Naive thymus-derived CD8-positive, alpha-beta T cell (primary cell): Measurements from ENCODE around the gene ITPKB. TPM values are rescaled to one million over a fixed set of nuclear protein-coding genes. Genes with fewer than 3 reads are reported as not detected.

Source experiments
- ATAC-seq, 2 donors: fragments of 150-1000 bp; cut with Tn5 transposase in 1 of 2; sonication (Bioruptor Pico), chemical (Tn5 transposase) in 1 of 2; 1 replicate in 1 of 2; 2 replicates in 1 of 2; pipeline ENCODE4 v1.10.0; 2021; ENCODE audit warnings: mild to moderate bottlenecking in 2 of 2, moderate library complexity in 2 of 2
- POLR2A ChIA-PET: fragments of 350-600 bp; sonication (Branson Sonifier 250); formaldehyde crosslinking; loops from one replicate; lab custom pipeline; 2021; ENCODE audit warnings: antibody characterized with exemption; lab: Charles Lee
- DNase-seq, 10 donors: peaks; one replicate each; pipeline versions ENCODE4 v3.0.0 to v3.0.0-alpha.2; 2020 to 2022
- H3K27ac Mint-ChIP-seq, 10 donors: one replicate each; pipeline ENCODE4 v1.8.0; 2020 to 2022; ENCODE audit warnings: mild to moderate bottlenecking in 10 of 10, mixed read lengths in 10 of 10, moderate library complexity in 4 of 10, inconsistent platforms in 1 of 10
- H3K27me3 Mint-ChIP-seq, 5 donors: one replicate each; pipeline ENCODE4 v1.8.0; 2021 to 2022; ENCODE audit warnings: mixed read lengths in 5 of 5
- H3K36me3 Mint-ChIP-seq, 3 donors: one replicate each; pipeline ENCODE4 v1.8.0; 2020 to 2022; ENCODE audit warnings: mixed read lengths in 3 of 3, mild to moderate bottlenecking in 2 of 3, inconsistent platforms in 1 of 3
- H3K4me1 Mint-ChIP-seq, 4 donors: one replicate each; pipeline ENCODE4 v1.8.0; 2021 to 2022; ENCODE audit warnings: mixed read lengths in 4 of 4
- H3K4me3 Mint-ChIP-seq, 10 donors: one replicate each; pipeline ENCODE4 v1.8.0; 2020 to 2022; ENCODE audit warnings: mild to moderate bottlenecking in 10 of 10, mixed read lengths in 10 of 10, moderate library complexity in 6 of 10, inconsistent platforms in 1 of 10
- H3K9me3 Mint-ChIP-seq, 9 donors: one replicate each; pipeline ENCODE4 v1.8.0; 2020 to 2022; ENCODE audit warnings: mixed read lengths in 9 of 9, mild to moderate bottlenecking in 3 of 9, inconsistent platforms in 1 of 9, moderate library complexity in 1 of 9
- polyA plus RNA-seq, 3 donors: library from polyadenylated mRNA; unstranded; fragments of 300-500 nt; fragmentation: Illumina TruSeq; gene quantifications; one replicate each; pipeline ENCODE4 v1.2.3, GENCODE V29; 2021
- total RNA-seq, 8 experiments: library from RNA in 2 of 8; stranded (reverse) in 2 of 8; gene quantifications; one replicate each; pipeline ENCODE4 v1.2.3 and lab custom pipeline; 2021 to 2026

The ITPKB gene
- total and polyA plus RNA-seq, 5 experiments from 2014 or later = 72.3 to 185 (median 74.3) TPM

GRCh38 chr1:226736001-226736907, 2.8 kb downstream of the ITPKB start:
- ATAC-seq (no peak), DNase-seq (peak in 5 of 10 donors; percentile 32 to 49 (median 41))
- H3K27me3 Mint-ChIP-seq = no peaks in the 10 kb centered on the region
- POLR2A ChIA-PET = interaction anchor here (0.6 to 4.2 kb wide), 23 partner anchors 23 to 202 kb away, joined by 3 to 19 read pairs (median 4); no protein-coding TSS in a partner anchor
- H3K27ac Mint-ChIP-seq = peak overlapping the region; percentile 86 to 98 (median 95)
- H3K4me1 Mint-ChIP-seq = peaks cover 29 to 68% (median 49%) of the 10 kb centered on the region in 4 donors
- H3K4me3 Mint-ChIP-seq = peak overlapping the region; percentile 89 to 99 (median 95)
- H3K9me3 Mint-ChIP-seq = peaks cover 0 to 4% (median 0%) of the 10 kb centered on the region in 9 donors
- peaks cover 19 to 71% (median 52%) of the 10 kb centered on the region in 3 donors for H3K36me3 Mint-ChIP-seq

GRCh38 chr1:226735576-226735975, 3.5 kb downstream of the ITPKB start:
- DNase-seq (peak in 2 of 10 donors; percentile 34 to 40), ATAC-seq (no peak)
- Mint-ChIP-seq H3K4me1 (peaks cover 27 to 69% (median 50%) of the 10 kb centered on the region in 4 donors), H3K4me3 (peak overlapping the region; percentile 89 to 99 (median 95)), H3K27ac (peak overlapping the region; percentile 86 to 98 (median 95)), H3K9me3 (peaks cover 0 to 4% (median 0%) of the 10 kb centered on the region in 9 donors), H3K36me3 (peaks cover 19 to 78% (median 53%) of the 10 kb centered on the region in 3 donors), H3K27me3 (no peaks in the 10 kb centered on the region)
- POLR2A ChIA-PET = interaction anchor here (1.2 to 4.2 kb wide), 16 partner anchors 38 to 109 kb away, joined by 3 to 19 read pairs (median 4); no protein-coding TSS in a partner anchor

DNA sequence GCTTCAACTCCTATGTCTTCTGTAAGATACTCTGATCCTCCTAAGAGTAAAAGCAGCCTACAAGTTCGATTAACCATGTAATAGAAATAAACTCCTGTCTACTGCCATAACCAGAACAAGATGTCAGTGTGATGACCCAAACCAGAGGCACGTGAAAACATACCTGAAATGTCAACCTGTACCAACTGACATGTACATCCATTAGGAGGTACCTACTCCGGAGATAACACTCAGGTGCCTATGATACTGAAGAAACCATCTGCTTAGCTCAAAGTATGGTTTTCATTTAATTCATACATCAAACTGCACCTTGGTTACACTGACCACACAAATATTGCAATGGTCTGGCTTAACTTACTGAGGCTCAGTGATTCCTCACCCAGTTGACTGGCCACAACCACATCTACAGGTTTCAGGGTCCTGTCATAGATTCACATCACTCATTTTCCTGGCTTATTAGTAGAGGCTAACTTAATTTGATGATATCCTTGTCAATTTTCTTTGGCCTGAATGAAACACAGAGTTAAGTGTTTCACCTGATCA, 4.4 kb downstream of the ITPKB start:
- peak overlapping the region; percentile 89 to 99 (median 95) for H3K4me3 Mint-ChIP-seq
- H3K4me1 Mint-ChIP-seq = peaks cover 33 to 71% (median 52%) of the 10 kb centered on the region in 4 donors
- peaks cover 0 to 4% (median 0%) of the 10 kb centered on the region in 9 donors for H3K9me3 Mint-ChIP-seq
- POLR2A ChIA-PET = interaction anchor here (0.6 to 4.2 kb wide), 9 partner anchors 47 to 92 kb away, joined by 3 to 19 read pairs (median 5); no protein-coding TSS in a partner anchor
- peaks cover 19 to 87% (median 62%) of the 10 kb centered on the region in 3 donors for H3K36me3 Mint-ChIP-seq
- peak in 2 of 10 donors; percentile 16 to 21 for DNase-seq
- no peak for ATAC-seq
- no peaks in the 10 kb centered on the region for H3K27me3 Mint-ChIP-seq
- H3K27ac Mint-ChIP-seq = peak overlapping the region; percentile 86 to 98 (median 95)

GRCh38 chr1:226733876-226734275, 5.2 kb downstream of the ITPKB start:
- ATAC-seq (no peak), DNase-seq (peak in 2 of 10 donors; percentile 18 to 25)
- peaks cover 16 to 91% (median 60%) of the 10 kb centered on the region in 3 donors for H3K36me3 Mint-ChIP-seq
- H3K27ac Mint-ChIP-seq = peak overlapping the region; percentile 86 to 98 (median 95)
- H3K4me3 Mint-ChIP-seq = peak overlapping the region; percentile 89 to 99 (median 95)
- POLR2A ChIA-PET = interaction anchor here (0.8 to 4.2 kb wide), 7 partner anchors 46 to 205 kb away, joined by 3 to 19 read pairs (median 5); no protein-coding TSS in a partner anchor
- H3K9me3 Mint-ChIP-seq = no peaks in the 10 kb centered on the region
- peaks cover 35 to 75% (median 57%) of the 10 kb centered on the region in 4 donors for H3K4me1 Mint-ChIP-seq
- no peaks in the 10 kb centered on the region for H3K27me3 Mint-ChIP-seq

- Mint-ChIP-seq H3K27me3 (no peaks in the 10 kb centered on the region), H3K4me1 (peaks cover 40 to 80% (median 63%) of the 10 kb centered on the region in 4 donors), H3K27ac (peak overlapping the region; percentile 86 to 98 (median 95)), H3K4me3 (peak overlapping the region; percentile 89 to 99 (median 95)), H3K9me3 (no peaks in the 10 kb centered on the region), H3K36me3 (peaks cover 16 to 95% (median 64%) of the 10 kb centered on the region in 3 donors)
- peak in 4 of 10 donors; percentile 29 to 67 (median 34) for DNase-seq
- no peak for ATAC-seq
- POLR2A ChIA-PET = interaction anchor here (0.7 to 4.2 kb wide), 8 partner anchors 45 to 206 kb away, joined by 3 to 19 read pairs (median 4); no protein-coding TSS in a partner anchor
Measured at GRCh38 chr1:226733304-226733703, 5.8 kb downstream of the ITPKB start.

DNA sequence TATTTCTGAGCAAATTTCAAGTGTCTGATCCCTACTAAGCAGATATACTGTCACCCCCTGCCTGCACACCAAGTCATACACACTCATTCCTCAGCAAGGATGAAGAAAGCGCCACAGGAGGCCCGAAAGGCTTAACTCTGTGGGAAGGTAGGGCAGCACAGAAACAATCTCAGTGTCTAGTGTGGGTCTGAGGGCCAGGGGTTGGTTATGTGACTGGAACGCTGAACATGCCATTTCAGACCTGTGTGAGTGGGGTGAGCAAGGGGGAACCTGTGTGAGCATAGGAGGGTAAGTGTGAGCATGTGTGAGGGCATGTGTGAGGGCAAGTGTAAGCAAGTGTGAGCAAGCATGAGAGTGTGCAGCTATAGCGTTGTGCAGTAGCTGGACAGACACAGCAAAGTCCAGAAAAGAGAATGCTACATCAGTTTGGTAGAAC, 6.2 kb downstream of the ITPKB start:
- ATAC-seq = peak; percentile 2 to 11

GRCh38 chr1:226731257-226731893, 7.7 kb downstream of the ITPKB start:
- DNase-seq (peak in 2 of 10 donors; percentile 32 to 34), ATAC-seq (peak in 1 of 2 donors; percentile 8)
- Mint-ChIP-seq H3K36me3 (peaks cover 22 to 99% (median 68%) of the 10 kb centered on the region in 3 donors), H3K27me3 (no peaks in the 10 kb centered on the region), H3K9me3 (no peaks in the 10 kb centered on the region), H3K27ac (peak overlapping the region; percentile 86 to 98 (median 96)), H3K4me3 (peak overlapping the region; percentile 89 to 99 (median 95)), H3K4me1 (peaks cover 55 to 97% (median 82%) of the 10 kb centered on the region in 4 donors)
- POLR2A ChIA-PET = interaction anchor here (0.7 to 2.9 kb wide), 7 partner anchors 37 to 97 kb away, joined by 3 to 16 read pairs (median 9); no protein-coding TSS in a partner anchor

More for the DNA sequence above, 6.2 kb downstream of the ITPKB start:
- DNase-seq = peak in 2 of 10 donors; percentile 26 to 33
- Mint-ChIP-seq H3K36me3 (peaks cover 16 to 95% (median 64%) of the 10 kb centered on the region in 3 donors), H3K27me3 (no peaks in the 10 kb centered on the region), H3K4me1 (peaks cover 44 to 85% (median 67%) of the 10 kb centered on the region in 4 donors), H3K27ac (peak overlapping the region; percentile 86 to 98 (median 95)), H3K9me3 (no peaks in the 10 kb centered on the region), H3K4me3 (peak overlapping the region; percentile 89 to 99 (median 95))
- POLR2A ChIA-PET = interaction anchor here (0.6 to 1.9 kb wide), 8 partner anchors 45 to 296 kb away, joined by 3 to 9 read pairs (median 4); no protein-coding TSS in a partner anchor

DNA sequence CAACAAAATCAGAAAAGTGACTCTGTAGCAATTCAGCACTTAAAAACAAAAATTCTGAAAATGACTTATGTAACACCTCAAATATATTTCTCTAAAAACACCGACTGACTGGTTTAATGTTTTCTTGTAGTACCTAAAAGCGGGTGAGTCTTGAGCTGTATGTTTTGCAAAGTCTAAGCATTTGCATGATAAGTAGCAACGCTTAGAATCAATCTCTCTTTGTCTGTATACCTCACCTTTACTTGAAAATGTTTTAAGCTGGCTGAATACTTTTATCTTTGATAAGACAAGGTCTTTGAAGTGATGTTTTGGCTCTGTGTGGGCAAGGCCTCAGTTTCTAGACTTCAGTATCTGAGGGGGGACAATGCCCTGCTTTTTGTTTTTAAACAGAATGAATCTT, 8.2 kb downstream of the ITPKB start:
- ATAC-seq = peak; percentile 37 to 48
- Mint-ChIP-seq H3K36me3 (peaks cover 22 to 99% (median 65%) of the 10 kb centered on the region in 3 donors), H3K27me3 (no peaks in the 10 kb centered on the region), H3K27ac (peak overlapping the region; percentile 86 to 98 (median 96)), H3K4me1 (peaks cover 58 to 99% (median 84%) of the 10 kb centered on the region in 4 donors), H3K9me3 (no peaks in the 10 kb centered on the region), H3K4me3 (peak overlapping the region; percentile 89 to 99 (median 95))
- POLR2A ChIA-PET = interaction anchor here (0.7 to 2.9 kb wide), 8 partner anchors 33 to 97 kb away, joined by 3 to 16 read pairs (median 6); no protein-coding TSS in a partner anchor
- peak in 1 of 10 donors; percentile 59 for DNase-seq

DNA sequence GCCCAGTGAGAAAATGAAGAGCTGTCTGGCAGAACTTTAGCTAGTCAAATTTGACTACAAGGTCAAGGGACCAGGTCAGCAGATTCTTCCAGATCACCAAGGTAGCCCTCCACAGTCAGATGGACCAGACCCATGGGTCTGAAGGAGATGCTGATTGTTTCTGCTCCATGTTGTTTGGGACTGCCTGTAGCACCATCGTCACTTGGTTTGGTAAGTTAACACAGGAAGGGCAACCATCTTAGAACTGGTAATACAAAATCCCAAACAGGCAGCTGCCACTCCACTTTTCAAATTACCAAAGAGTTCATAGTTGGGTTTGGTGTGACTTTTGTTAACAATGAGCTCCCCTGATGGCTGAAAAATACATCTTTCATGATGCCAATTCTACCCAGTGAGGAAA, 9.0 kb downstream of the ITPKB start:
- DNase-seq (peak in 2 of 10 donors; percentile 36 to 39), ATAC-seq (peak in 1 of 2 donors; percentile 7)
- peaks cover 21 to 99% (median 65%) of the 10 kb centered on the region in 3 donors for H3K36me3 Mint-ChIP-seq
- H3K4me1 Mint-ChIP-seq = peaks cover 57 to 99% (median 85%) of the 10 kb centered on the region in 4 donors
- POLR2A ChIA-PET = interaction anchor here (0.7 to 2.9 kb wide), 9 partner anchors 32 to 85 kb away, joined by 3 to 16 read pairs (median 6); no protein-coding TSS in a partner anchor
- no peaks in the 10 kb centered on the region for H3K27me3 Mint-ChIP-seq
- H3K9me3 Mint-ChIP-seq = no peaks in the 10 kb centered on the region
- peak overlapping the region; percentile 86 to 98 (median 96) for H3K27ac Mint-ChIP-seq
- H3K4me3 Mint-ChIP-seq = peak overlapping the region; percentile 89 to 99 (median 95)

GRCh38 chr1:226728448-226728847, 10.6 kb downstream of the ITPKB start:
- Mint-ChIP-seq H3K36me3 (peaks cover 12 to 96% (median 51%) of the 10 kb centered on the region in 3 donors), H3K4me3 (peak overlapping the region; percentile 89 to 99 (median 95)), H3K9me3 (no peaks in the 10 kb centered on the region), H3K27ac (peak overlapping the region; percentile 86 to 98 (median 96)), H3K27me3 (no peaks in the 10 kb centered on the region), H3K4me1 (peaks cover 61 to 99% (median 92%) of the 10 kb centered on the region in 4 donors)
- POLR2A ChIA-PET = interaction anchor here (1.1 to 2.0 kb wide), 4 partner anchors 36 to 100 kb away, joined by 3 to 9 read pairs (median 4); no protein-coding TSS in a partner anchor
- ATAC-seq (peak; percentile 7 to 10), DNase-seq (peak in 1 of 10 donors; percentile 30)

DNA sequence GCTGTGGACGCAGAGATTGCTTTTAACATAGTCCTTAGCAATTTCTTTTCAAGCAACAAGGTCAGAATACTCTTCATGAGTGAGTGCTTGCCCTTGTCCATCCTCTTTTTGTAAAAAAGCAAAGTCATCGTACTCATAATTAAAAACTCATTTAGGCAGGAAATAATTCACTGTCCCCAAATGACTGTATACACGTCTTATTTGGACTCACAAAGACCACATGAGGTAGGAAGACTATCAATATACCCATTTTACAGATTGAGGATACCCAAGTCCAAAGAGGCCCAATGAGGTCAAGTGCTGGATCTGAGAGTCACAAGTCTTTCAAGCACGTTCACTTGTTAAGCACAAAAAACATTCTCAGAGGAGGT, 13.2 kb downstream of the ITPKB start:
- H3K9me3 Mint-ChIP-seq = no peaks in the 10 kb centered on the region
- POLR2A ChIA-PET = no interaction called here
- peaks cover 61 to 98% (median 97%) of the 10 kb centered on the region in 4 donors for H3K4me1 Mint-ChIP-seq
- no peaks in the 10 kb centered on the region for H3K27me3 Mint-ChIP-seq
- H3K36me3 Mint-ChIP-seq = peaks cover 6 to 92% (median 32%) of the 10 kb centered on the region in 3 donors
- peak overlapping the region; percentile 86 to 98 (median 96) for H3K27ac Mint-ChIP-seq
- ATAC-seq (no peak), DNase-seq (peak in 1 of 10 donors; percentile 1)
- peak overlapping the region; percentile 75 to 99 (median 95) for H3K4me3 Mint-ChIP-seq
